ENCODE data around the gene SATB2. TPM values are rescaled to one million over a fixed set of nuclear protein-coding genes. Genes with fewer than 3 reads are reported as not detected.

The SATB2 gene
- polyA plus RNA-seq, 1 of the 3 experiments (the other 2 are of a cell fraction): 0.13 TPM

GRCh38 chr2:199219551-199219950, 238.2 kb downstream of the SATB2 start (continued):
- TF ChIP-seq, protein P1, sequence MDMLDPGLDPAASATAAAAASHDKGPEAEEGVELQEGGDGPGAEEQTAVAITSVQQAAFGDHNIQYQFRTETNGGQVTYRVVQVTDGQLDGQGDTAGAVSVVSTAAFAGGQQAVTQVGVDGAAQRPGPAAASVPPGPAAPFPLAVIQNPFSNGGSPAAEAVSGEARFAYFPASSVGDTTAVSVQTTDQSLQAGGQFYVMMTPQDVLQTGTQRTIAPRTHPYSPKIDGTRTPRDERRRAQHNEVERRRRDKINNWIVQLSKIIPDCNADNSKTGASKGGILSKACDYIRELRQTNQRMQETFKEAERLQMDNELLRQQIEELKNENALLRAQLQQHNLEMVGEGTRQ (IDR thresholded peaks at IDR 0.05; ENCODE audit: borderline replicate concordance, low read depth, low read length): no peak
- TF ChIP-seq RFX5 (IDR thresholded peaks at IDR 0.05; ENCODE audit: low read length) (no peak), POLR2AphosphoS5 (IDR thresholded peaks at IDR 0.05; ENCODE audit: low read depth, low read length) (no peak), CTCF (IDR thresholded peaks at IDR 0.05) (no peak), MXI1 (IDR thresholded peaks at IDR 0.05; ENCODE audit: low read depth, low read length) (no peak), EZH2phosphoT487 (IDR thresholded peaks at IDR 0.05; ENCODE audit: borderline replicate concordance, low read depth) (no peak)
